ENCODE data around the gene LRRC8C. TPM values are rescaled to one million over a fixed set of nuclear protein-coding genes. Genes with fewer than 3 reads are reported as not detected.

Gene LRRC8C
- total and polyA plus RNA-seq, 2 donors (not counting 1 experiment from before 2014, with no cell fraction given) = 3.9 to 6.8 TPM

GRCh38 chr1:89602871-89603404 is 30.0 kb upstream of the LRRC8C start:
- DNase-seq (no peak), ATAC-seq (ENCODE audit: low read depth) (no peak)
- Histone ChIP-seq H3K27ac (ENCODE audit: low read length in 2 of 2) (no peak overlapping the region), H3K4me3 (ENCODE audit: control extremely low read depth in 1 of 5, extremely low read depth in 1 of 5, insufficient read depth in 1 of 5, low read depth in 2 of 5, low read length in 4 of 5) (no peak overlapping the region), H4K20me1 (ENCODE audit: control insufficient read depth, insufficient read depth, low read length, poor library complexity, severe bottlenecking) (no peaks in the 10 kb centered on the region), H3K4me2 (replicated peaks; ENCODE audit: low read depth, low read length, poor library complexity, severe bottlenecking) (no peak overlapping the region), H3K79me2 (ENCODE audit: control insufficient read depth, insufficient read depth, low read length) (no peaks in the 10 kb centered on the region), H3K4me1 (ENCODE audit: control insufficient read depth in 2 of 2, insufficient read depth in 2 of 2, low read length in 2 of 2) (peaks cover 21 to 22% of the 10 kb centered on the region in 2 donors), H3K9ac (ENCODE audit: low read length) (no peak overlapping the region), H3K36me3 (replicated peaks in 1 of 2; ENCODE audit: control extremely low read depth in 1 of 2, control insufficient read depth in 1 of 2, extremely low read depth in 1 of 2, insufficient read depth in 2 of 2, low read length in 1 of 2) (no peaks in the 10 kb centered on the region), H3K9me3 (ENCODE audit: control extremely low read depth in 1 of 3, control insufficient read depth in 2 of 3, insufficient read depth in 1 of 3, low read length in 2 of 3) (no peaks in the 10 kb centered on the region), H2AFZ (ENCODE audit: insufficient read depth, low read depth, low read length, poor library complexity, severe bottlenecking) (no peak overlapping the region), H3K27me3 (replicated peaks in 1 of 4; ENCODE audit: control extremely low read depth in 1 of 4, control insufficient read depth in 3 of 4, insufficient read depth in 4 of 4, low read length in 3 of 4) (no peaks in the 10 kb centered on the region)
- WGBS (ENCODE audit: insufficient coverage) = 89% methylated on average over 5 of the region's 6 CpGs
- Mint-ChIP-seq H3K4me1 (peaks cover 28% of the 10 kb centered on the region), H3K27ac (no peak overlapping the region), H3K9me3 (ENCODE audit: insufficient read depth) (no peaks in the 10 kb centered on the region), H3K27me3 (no peaks in the 10 kb centered on the region), H3K4me3 (no peak overlapping the region)
- ChIA-PET CTCF (interaction anchor here (0.8 to 11.5 kb wide), 7 partner anchors 8 to 518 kb away, joined by 3 to 83 read pairs (median 8); no protein-coding TSS in a partner anchor), POLR2A (interaction anchor here (0.8 kb wide), 1 partner anchor 9 kb away, joined by 3 read pairs; no protein-coding TSS in a partner anchor)
- intact Hi-C loops (cut with micrococcal nuclease) = no loop called here
- TF ChIP-seq EZH2 (IDR thresholded peaks at IDR 0.05; ENCODE audit: borderline replicate concordance, insufficient read depth, low read depth, low read length, poor library complexity, severe bottlenecking) (no peak), CTCF (IDR thresholded peaks at IDR 0.05) (no peak)

- Histone ChIP-seq H3K36me3 (replicated peaks in 1 of 2; ENCODE audit: control extremely low read depth in 1 of 2, control insufficient read depth in 1 of 2, extremely low read depth in 1 of 2, insufficient read depth in 2 of 2, low read length in 1 of 2) (no peaks in the 10 kb centered on the region), H3K27ac (ENCODE audit: low read length in 2 of 2) (no peak overlapping the region), H2AFZ (ENCODE audit: insufficient read depth, low read depth, low read length, poor library complexity, severe bottlenecking) (no peak overlapping the region), H3K79me2 (ENCODE audit: control insufficient read depth, insufficient read depth, low read length) (no peaks in the 10 kb centered on the region), H3K4me1 (ENCODE audit: control insufficient read depth in 2 of 2, insufficient read depth in 2 of 2, low read length in 2 of 2) (peaks cover 30 to 31% of the 10 kb centered on the region in 2 donors), H3K4me3 (ENCODE audit: control extremely low read depth in 1 of 5, extremely low read depth in 1 of 5, insufficient read depth in 1 of 5, low read depth in 2 of 5, low read length in 4 of 5) (no peak overlapping the region), H4K20me1 (ENCODE audit: control insufficient read depth, insufficient read depth, low read length, poor library complexity, severe bottlenecking) (no peaks in the 10 kb centered on the region), H3K9me3 (ENCODE audit: control extremely low read depth in 1 of 3, control insufficient read depth in 2 of 3, insufficient read depth in 1 of 3, low read length in 2 of 3) (no peaks in the 10 kb centered on the region), H3K4me2 (replicated peaks; ENCODE audit: low read depth, low read length, poor library complexity, severe bottlenecking) (no peak overlapping the region), H3K27me3 (replicated peaks in 1 of 4; ENCODE audit: control extremely low read depth in 1 of 4, control insufficient read depth in 3 of 4, insufficient read depth in 4 of 4, low read length in 3 of 4) (no peaks in the 10 kb centered on the region), H3K9ac (ENCODE audit: low read length) (no peak overlapping the region)
- no peak for DNase-seq
- intact Hi-C loops (cut with micrococcal nuclease) = no loop called here
- TF ChIP-seq EZH2 (IDR thresholded peaks at IDR 0.05; ENCODE audit: borderline replicate concordance, insufficient read depth, low read depth, low read length, poor library complexity, severe bottlenecking) (no peak), CTCF (IDR thresholded peaks at IDR 0.05) (no peak)
- Mint-ChIP-seq H3K9me3 (ENCODE audit: insufficient read depth) (no peaks in the 10 kb centered on the region), H3K4me3 (no peak overlapping the region), H3K27ac (no peak overlapping the region), H3K4me1 (peaks cover 36% of the 10 kb centered on the region), H3K27me3 (no peaks in the 10 kb centered on the region)
- WGBS (ENCODE audit: insufficient coverage) = 82% methylated on average over 3 of the region's 4 CpGs
- ChIA-PET POLR2A (no interaction called here), CTCF (interaction anchor here (0.8 to 11.5 kb wide), 8 partner anchors 8 to 519 kb away, joined by 3 to 83 read pairs (median 8); no protein-coding TSS in a partner anchor)
- no peak for ATAC-seq (ENCODE audit: low read depth)
Measured at GRCh38 chr1:89603651-89604413, 29.1 kb upstream of the LRRC8C start.
